ENCODE results near the gene FGFRL1. TPM values are rescaled to one million over a fixed set of nuclear protein-coding genes. Genes with fewer than 3 reads are reported as not detected.

Gene FGFRL1
- polyA plus RNA-seq, 1 donor from 2014 or later, result 0.97 TPM

DNA sequence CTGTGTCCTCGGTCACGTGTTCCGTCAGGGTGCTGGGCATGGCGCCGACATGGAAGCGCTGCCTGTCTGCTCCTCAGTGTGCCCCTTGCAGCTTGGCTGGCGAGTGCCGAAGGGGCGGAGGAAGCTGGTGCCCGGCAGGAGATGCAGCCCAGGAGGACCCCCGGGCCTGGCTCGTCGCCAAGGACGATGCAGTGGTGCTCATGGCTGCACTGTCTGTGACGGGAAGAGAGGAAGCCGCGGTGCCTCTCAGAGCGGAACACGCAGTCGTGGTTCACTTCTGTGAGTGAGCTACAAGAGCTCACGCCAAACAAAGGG, 38.1 kb downstream of the FGFRL1 start:
- Histone ChIP-seq H3K27ac (ENCODE audit: low read length) (no peak overlapping the region), H2AFZ (ENCODE audit: low read depth, low read length) (no peak overlapping the region), H3K36me3 (ENCODE audit: insufficient read depth, low read length) (no peaks in the 10 kb centered on the region), H3K9me2 (ENCODE audit: insufficient read depth, low read length) (no peaks in the 10 kb centered on the region), H3K27me3 (ENCODE audit: insufficient read depth, low read depth, low read length) (no peaks in the 10 kb centered on the region), H3K9ac (ENCODE audit: low read length) (no peak overlapping the region), H4K20me1 (ENCODE audit: insufficient read depth) (no peaks in the 10 kb centered on the region), H3F3A (ENCODE audit: insufficient read depth, low read length, poor library complexity, severe bottlenecking) (no peaks in the 10 kb centered on the region), H3K4me3 (ENCODE audit: low read length) (no peak overlapping the region), H3K9me3 (ENCODE audit: low read length) (no peaks in the 10 kb centered on the region), H3K79me2 (replicated peaks; ENCODE audit: insufficient read depth, low read length) (no peaks in the 10 kb centered on the region), H3K4me2 (ENCODE audit: low read length) (no peak overlapping the region)
- TF ChIP-seq SMC3 (conservative IDR thresholded peaks at IDR 0.05; ENCODE audit: poor library complexity) (no peak), MXI1 (conservative IDR thresholded peaks at IDR 0.05; ENCODE audit: poor library complexity, severe bottlenecking) (no peak), TAF1 (IDR thresholded peaks at IDR 0.05; ENCODE audit: low read depth) (no peak), RAD21 (conservative IDR thresholded peaks at IDR 0.05) (no peak), EZH2 (IDR thresholded peaks at IDR 0.05; ENCODE audit: borderline replicate concordance, insufficient read depth, low read length, poor library complexity, severe bottlenecking) (no peak), EP300 (conservative IDR thresholded peaks at IDR 0.05; ENCODE audit: poor library complexity, severe bottlenecking) (no peak), POLR2AphosphoS5 (IDR thresholded peaks at IDR 0.05) (no peak)
- TF ChIP-seq, protein P1, sequence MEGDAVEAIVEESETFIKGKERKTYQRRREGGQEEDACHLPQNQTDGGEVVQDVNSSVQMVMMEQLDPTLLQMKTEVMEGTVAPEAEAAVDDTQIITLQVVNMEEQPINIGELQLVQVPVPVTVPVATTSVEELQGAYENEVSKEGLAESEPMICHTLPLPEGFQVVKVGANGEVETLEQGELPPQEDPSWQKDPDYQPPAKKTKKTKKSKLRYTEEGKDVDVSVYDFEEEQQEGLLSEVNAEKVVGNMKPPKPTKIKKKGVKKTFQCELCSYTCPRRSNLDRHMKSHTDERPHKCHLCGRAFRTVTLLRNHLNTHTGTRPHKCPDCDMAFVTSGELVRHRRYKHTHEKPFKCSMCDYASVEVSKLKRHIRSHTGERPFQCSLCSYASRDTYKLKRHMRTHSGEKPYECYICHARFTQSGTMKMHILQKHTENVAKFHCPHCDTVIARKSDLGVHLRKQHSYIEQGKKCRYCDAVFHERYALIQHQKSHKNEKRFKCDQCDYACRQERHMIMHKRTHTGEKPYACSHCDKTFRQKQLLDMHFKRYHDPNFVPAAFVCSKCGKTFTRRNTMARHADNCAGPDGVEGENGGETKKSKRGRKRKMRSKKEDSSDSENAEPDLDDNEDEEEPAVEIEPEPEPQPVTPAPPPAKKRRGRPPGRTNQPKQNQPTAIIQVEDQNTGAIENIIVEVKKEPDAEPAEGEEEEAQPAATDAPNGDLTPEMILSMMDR (IDR thresholded peaks at IDR 0.05; ENCODE audit: poor library complexity, severe bottlenecking), result no peak
- TF ChIP-seq, protein P2, sequence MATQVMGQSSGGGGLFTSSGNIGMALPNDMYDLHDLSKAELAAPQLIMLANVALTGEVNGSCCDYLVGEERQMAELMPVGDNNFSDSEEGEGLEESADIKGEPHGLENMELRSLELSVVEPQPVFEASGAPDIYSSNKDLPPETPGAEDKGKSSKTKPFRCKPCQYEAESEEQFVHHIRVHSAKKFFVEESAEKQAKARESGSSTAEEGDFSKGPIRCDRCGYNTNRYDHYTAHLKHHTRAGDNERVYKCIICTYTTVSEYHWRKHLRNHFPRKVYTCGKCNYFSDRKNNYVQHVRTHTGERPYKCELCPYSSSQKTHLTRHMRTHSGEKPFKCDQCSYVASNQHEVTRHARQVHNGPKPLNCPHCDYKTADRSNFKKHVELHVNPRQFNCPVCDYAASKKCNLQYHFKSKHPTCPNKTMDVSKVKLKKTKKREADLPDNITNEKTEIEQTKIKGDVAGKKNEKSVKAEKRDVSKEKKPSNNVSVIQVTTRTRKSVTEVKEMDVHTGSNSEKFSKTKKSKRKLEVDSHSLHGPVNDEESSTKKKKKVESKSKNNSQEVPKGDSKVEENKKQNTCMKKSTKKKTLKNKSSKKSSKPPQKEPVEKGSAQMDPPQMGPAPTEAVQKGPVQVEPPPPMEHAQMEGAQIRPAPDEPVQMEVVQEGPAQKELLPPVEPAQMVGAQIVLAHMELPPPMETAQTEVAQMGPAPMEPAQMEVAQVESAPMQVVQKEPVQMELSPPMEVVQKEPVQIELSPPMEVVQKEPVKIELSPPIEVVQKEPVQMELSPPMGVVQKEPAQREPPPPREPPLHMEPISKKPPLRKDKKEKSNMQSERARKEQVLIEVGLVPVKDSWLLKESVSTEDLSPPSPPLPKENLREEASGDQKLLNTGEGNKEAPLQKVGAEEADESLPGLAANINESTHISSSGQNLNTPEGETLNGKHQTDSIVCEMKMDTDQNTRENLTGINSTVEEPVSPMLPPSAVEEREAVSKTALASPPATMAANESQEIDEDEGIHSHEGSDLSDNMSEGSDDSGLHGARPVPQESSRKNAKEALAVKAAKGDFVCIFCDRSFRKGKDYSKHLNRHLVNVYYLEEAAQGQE (IDR thresholded peaks at IDR 0.05; ENCODE audit: borderline replicate concordance), result no peak

DNA sequence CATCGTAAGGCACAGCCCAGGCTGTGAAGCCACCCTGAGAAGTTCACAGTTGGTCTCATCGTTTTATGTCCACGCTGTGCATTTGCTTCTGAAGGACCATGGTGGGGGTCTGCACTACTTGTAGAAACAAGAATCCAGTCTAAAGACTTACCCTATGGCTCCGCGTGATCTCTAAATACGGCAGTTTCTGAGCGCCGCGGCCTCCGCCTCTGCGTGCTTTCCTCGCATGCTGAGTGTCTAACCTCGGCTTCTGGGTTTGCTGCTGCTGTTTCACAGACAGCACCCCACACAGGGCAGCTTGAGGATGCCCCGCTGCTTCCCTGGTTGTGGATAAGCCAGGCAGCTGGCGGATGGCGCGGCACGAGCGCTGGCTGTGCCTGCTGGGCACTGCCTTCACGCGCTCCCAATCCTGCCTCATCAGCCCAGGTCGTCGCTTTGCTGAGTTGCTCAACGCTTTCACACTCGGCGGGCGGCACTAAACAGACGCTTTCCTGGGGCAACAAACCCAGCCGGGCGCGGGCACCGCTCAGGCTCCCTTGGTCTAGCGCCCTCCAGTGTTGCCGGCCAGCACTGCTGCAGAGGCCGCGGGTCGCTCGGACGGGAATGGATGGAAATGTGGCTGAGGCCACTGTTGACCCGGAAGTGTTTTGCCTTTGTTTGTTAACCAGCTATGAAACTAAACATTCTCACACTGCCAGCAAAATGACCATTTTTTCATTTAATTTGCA, 39.2 kb downstream of the FGFRL1 start:
- H3K79me2 ChIP-seq (replicated peaks; ENCODE audit: insufficient read depth, low read length), result no peaks in the 10 kb centered on the region
- H3K27ac ChIP-seq (ENCODE audit: low read length), result no peak overlapping the region
- H3K9me3 ChIP-seq (ENCODE audit: low read length), result no peaks in the 10 kb centered on the region
- no peak overlapping the region for H3K4me2 ChIP-seq (ENCODE audit: low read length)
- no peaks in the 10 kb centered on the region for H4K20me1 ChIP-seq (ENCODE audit: insufficient read depth)
- no peak overlapping the region for H3K4me3 ChIP-seq (ENCODE audit: low read length)
- H3K9ac ChIP-seq (ENCODE audit: low read length), result no peak overlapping the region
- H3K27me3 ChIP-seq (ENCODE audit: insufficient read depth, low read depth, low read length), result no peaks in the 10 kb centered on the region
- no peaks in the 10 kb centered on the region for H3K9me2 ChIP-seq (ENCODE audit: insufficient read depth, low read length)
- H2AFZ ChIP-seq (ENCODE audit: low read depth, low read length), result no peak overlapping the region
- TF ChIP-seq EP300 (conservative IDR thresholded peaks at IDR 0.05; ENCODE audit: poor library complexity, severe bottlenecking), result no peak
- TF ChIP-seq, protein P1 (IDR thresholded peaks at IDR 0.05; ENCODE audit: poor library complexity, severe bottlenecking), result no peak
- TF ChIP-seq, protein P2 (IDR thresholded peaks at IDR 0.05; ENCODE audit: borderline replicate concordance), result no peak
- TF ChIP-seq MXI1 (conservative IDR thresholded peaks at IDR 0.05; ENCODE audit: poor library complexity, severe bottlenecking), result no peak
- no peak for TF ChIP-seq POLR2AphosphoS5 (IDR thresholded peaks at IDR 0.05)
- TF ChIP-seq RAD21 (conservative IDR thresholded peaks at IDR 0.05), result no peak
- no peak for TF ChIP-seq TAF1 (IDR thresholded peaks at IDR 0.05; ENCODE audit: low read depth)
- no peak for TF ChIP-seq SMC3 (conservative IDR thresholded peaks at IDR 0.05; ENCODE audit: poor library complexity)
- no peak for TF ChIP-seq EZH2 (IDR thresholded peaks at IDR 0.05; ENCODE audit: borderline replicate concordance, insufficient read depth, low read length, poor library complexity, severe bottlenecking)
- no peaks in the 10 kb centered on the region for H3K36me3 ChIP-seq (ENCODE audit: insufficient read depth, low read length)
- H3F3A ChIP-seq (ENCODE audit: insufficient read depth, low read length, poor library complexity, severe bottlenecking), result no peaks in the 10 kb centered on the region

All from neural cell (in vitro differentiated cells).